A673 (cell line): Measurements from ENCODE around the gene ZNF429. TPM values are rescaled to one million over a fixed set of nuclear protein-coding genes. Genes with fewer than 3 reads are reported as not detected.
"Not testable (repeated sequence)": the region's sequence is repeated elsewhere in the genome, so short reads cannot be mapped to it uniquely, and the experiment has no call there.

ENCODE experiments used
- BruUV-seq: library from RNA; stranded (reverse); fragments of 400-500 nt; replicated peaks from 2 replicates; lab custom pipeline; 2021; lab: Mats Ljungman, UMichigan
- CTCF ChIA-PET: fragments of 300-600 bp; sonication (Branson Sonifier 250); formaldehyde crosslinking; loops from one replicate; lab custom pipeline; 2022; ENCODE audit warnings: antibody characterized with exemption; lab: Charles Lee
- POLR2A ChIA-PET: fragments of 300-600 bp; sonication (Branson Sonifier 250); formaldehyde crosslinking; loops from one replicate; lab custom pipeline; 2022; ENCODE audit warnings: antibody characterized with exemption; ENCODE audit not compliant: low non-redundant PET; lab: Charles Lee
- DNase-seq: peaks from one replicate; pipeline ENCODE4 v3.0.0-alpha.2; 2015; ENCODE audit warnings: low spot score
- H3K27ac ChIP-seq: fragments of 200-600 bp; sonication (generic); 2 replicates; pipeline ENCODE4 v1.5.1; 2016; ENCODE audit warnings: mixed run types, low read depth, mild to moderate bottlenecking, mixed read lengths, antibody characterized with exemption, low read length; ENCODE audit not compliant: poor library complexity, severe bottlenecking
- H3K27me3 ChIP-seq: fragments of 200-600 bp; sonication (generic); replicated peaks from 2 replicates; pipeline ENCODE4 v1.6.1; 2017; ENCODE audit warnings: mixed run types, low read depth, mild to moderate bottlenecking, mixed read lengths, antibody characterized with exemption, low read length; ENCODE audit not compliant: insufficient read depth, poor library complexity
- H3K36me3 ChIP-seq: fragments of 200-600 bp; sonication (generic); 2 replicates; pipeline ENCODE4 v1.6.1; 2016; ENCODE audit warnings: mixed run types, mild to moderate bottlenecking, mixed read lengths, antibody characterized with exemption, low read length; ENCODE audit not compliant: insufficient read depth, poor library complexity, severe bottlenecking
- H3K4me1 ChIP-seq: fragments of 200-600 bp; sonication (generic); 2 replicates; pipeline ENCODE4 v1.6.1; 2017; ENCODE audit warnings: mixed run types, mild to moderate bottlenecking, mixed read lengths, antibody characterized with exemption, low read length; ENCODE audit not compliant: insufficient read depth, poor library complexity, severe bottlenecking
- H3K4me3 ChIP-seq: fragments of 200-600 bp; sonication (generic); 2 replicates; pipeline ENCODE4 v1.5.1; 2016; ENCODE audit warnings: low read depth, mixed run types, mild to moderate bottlenecking, mixed read lengths, low read length; ENCODE audit not compliant: poor library complexity, severe bottlenecking
- H3K9me3 ChIP-seq: fragments of 200-600 bp; sonication (generic); 2 replicates; pipeline ENCODE4 v1.6.1; 2016; ENCODE audit warnings: mixed run types, low read depth, mild to moderate bottlenecking, mixed read lengths, antibody characterized with exemption, low read length; ENCODE audit not compliant: poor library complexity, severe bottlenecking
- EZH2 ChIP-seq: fragments of 200-600 bp; sonication (generic); IDR thresholded peaks from 2 replicates; pipeline ENCODE4 v1.6.1; 2017; ENCODE audit warnings: borderline replicate concordance, low read depth, mild to moderate bottlenecking, mixed read lengths, antibody characterized with exemption, low read length; ENCODE audit not compliant: poor library complexity, severe bottlenecking
- intact Hi-C: fragments of 100-400 bp; cut with micrococcal nuclease; formaldehyde crosslinking; loops from one replicate; pipeline ENCODE4 v1.10.0; 2022; ENCODE audit not compliant: unreplicated experiment
- total RNA-seq: library from RNA; stranded (reverse); gene quantifications from 2 replicates; pipeline ENCODE4 v1.2.3, GENCODE V29; 2021
- TF ChIP-seq, protein P1 (sequence below): fragments of 300-800, 200-600 bp; sonication (generic); conservative IDR thresholded peaks from 2 replicates; pipeline ENCODE4 v1.5.1; 2017; ENCODE audit warnings: low read depth, mild to moderate bottlenecking, antibody characterized with exemption, low read length, moderate library complexity, mixed read lengths

ZNF429 gene
- total RNA-seq, 1 experiment from 2014 or later = 0.90 TPM

DNA sequence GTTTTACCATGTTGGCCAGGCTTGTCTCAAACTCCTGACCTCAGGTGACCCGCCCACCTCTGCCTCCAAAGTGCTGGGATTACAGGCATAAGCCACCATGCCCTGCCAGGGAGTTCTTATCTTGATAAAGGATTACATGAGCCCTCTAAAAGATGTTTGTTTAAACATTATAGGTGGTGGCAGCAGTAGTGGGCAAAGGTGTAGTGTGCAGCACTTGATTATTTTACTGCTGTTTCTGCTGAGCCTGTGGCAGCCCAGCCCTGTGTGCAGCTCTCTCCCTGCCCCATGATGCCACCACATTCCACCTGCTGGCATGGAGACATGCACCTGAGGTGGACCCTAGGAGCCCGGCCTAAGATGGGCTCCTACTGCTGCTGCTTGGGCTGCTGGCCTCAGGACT, 54.0 kb downstream of the ZNF429 start:
- H3K27me3 ChIP-seq = no peaks in the 10 kb centered on the region
- H3K27ac ChIP-seq = no peak overlapping the region
- DNase-seq = no peak
- TF ChIP-seq EZH2 = no peak
- TF ChIP-seq, protein P1, sequence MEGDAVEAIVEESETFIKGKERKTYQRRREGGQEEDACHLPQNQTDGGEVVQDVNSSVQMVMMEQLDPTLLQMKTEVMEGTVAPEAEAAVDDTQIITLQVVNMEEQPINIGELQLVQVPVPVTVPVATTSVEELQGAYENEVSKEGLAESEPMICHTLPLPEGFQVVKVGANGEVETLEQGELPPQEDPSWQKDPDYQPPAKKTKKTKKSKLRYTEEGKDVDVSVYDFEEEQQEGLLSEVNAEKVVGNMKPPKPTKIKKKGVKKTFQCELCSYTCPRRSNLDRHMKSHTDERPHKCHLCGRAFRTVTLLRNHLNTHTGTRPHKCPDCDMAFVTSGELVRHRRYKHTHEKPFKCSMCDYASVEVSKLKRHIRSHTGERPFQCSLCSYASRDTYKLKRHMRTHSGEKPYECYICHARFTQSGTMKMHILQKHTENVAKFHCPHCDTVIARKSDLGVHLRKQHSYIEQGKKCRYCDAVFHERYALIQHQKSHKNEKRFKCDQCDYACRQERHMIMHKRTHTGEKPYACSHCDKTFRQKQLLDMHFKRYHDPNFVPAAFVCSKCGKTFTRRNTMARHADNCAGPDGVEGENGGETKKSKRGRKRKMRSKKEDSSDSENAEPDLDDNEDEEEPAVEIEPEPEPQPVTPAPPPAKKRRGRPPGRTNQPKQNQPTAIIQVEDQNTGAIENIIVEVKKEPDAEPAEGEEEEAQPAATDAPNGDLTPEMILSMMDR = no peak
- no peaks in the 10 kb centered on the region for H3K36me3 ChIP-seq
- no TSS peak for BruUV-seq
- H3K4me1 ChIP-seq = no peaks in the 10 kb centered on the region
- POLR2A ChIA-PET = interaction anchor here (0.6 kb wide), 1 partner anchor 16 kb away, joined by 4 read pairs; no protein-coding TSS in a partner anchor
- intact Hi-C loops = no loop called here
- H3K9me3 ChIP-seq = peaks cover 39% of the 10 kb centered on the region
- no peak overlapping the region for H3K4me3 ChIP-seq
- CTCF ChIA-PET = no interaction called here

DNA sequence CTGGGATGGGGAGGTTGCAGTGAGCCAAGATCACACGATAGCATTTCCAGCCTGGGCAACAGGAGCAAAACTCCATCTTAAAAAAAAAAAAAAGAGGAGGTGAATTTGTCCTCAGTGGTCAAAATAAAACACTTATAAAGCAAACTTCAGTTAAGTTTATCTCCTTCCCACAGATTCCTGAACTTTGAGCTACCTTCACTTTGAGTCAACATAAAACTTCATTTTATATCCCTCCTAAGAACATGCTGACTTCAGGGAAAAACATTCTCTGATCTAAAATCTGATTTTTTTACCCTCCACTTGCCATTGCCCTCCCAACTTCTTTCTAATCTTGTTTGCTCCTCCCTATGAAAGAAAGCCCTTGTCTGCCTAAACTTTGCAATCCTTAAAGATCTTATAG, 59.0 kb downstream of the ZNF429 start:
- Histone ChIP-seq H3K4me1 (no peaks in the 10 kb centered on the region), H3K27me3 (no peaks in the 10 kb centered on the region), H3K9me3 (peaks cover 25% of the 10 kb centered on the region), H3K27ac (no peak overlapping the region), H3K4me3 (no peak overlapping the region), H3K36me3 (no peaks in the 10 kb centered on the region)
- TF ChIP-seq EZH2 = no peak
- TF ChIP-seq, protein P1 = no peak
- DNase-seq = no peak
- intact Hi-C loops = no loop called here
- POLR2A ChIA-PET = no interaction called here
- no TSS peak for BruUV-seq
- CTCF ChIA-PET = no interaction called here

DNA sequence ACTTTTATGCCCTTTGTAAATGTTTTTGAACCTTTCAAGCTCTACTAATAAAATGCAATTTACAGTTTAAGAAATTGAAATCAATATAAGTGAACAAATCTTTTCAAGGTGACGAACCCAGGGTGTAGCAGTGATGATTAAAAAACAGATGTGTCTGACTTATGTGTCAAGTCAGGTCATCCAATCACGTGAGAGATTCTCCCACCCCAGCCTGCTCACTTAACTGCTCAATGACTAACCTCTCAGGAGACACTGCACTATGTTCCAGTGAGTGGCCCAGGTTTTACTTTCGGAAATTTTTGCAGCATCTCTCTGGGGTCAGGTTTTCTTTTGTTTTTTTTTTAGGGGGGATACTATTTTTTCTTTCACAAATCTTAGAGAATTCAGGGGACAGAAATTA, 60.7 kb downstream of the ZNF429 start:
- no peak for DNase-seq
- Histone ChIP-seq H3K9me3 (peaks cover 34% of the 10 kb centered on the region), H3K4me3 (no peak overlapping the region), H3K36me3 (no peaks in the 10 kb centered on the region), H3K27ac (no peak overlapping the region), H3K27me3 (no peaks in the 10 kb centered on the region), H3K4me1 (no peaks in the 10 kb centered on the region)
- ChIA-PET CTCF (no interaction called here), POLR2A (no interaction called here)
- TF ChIP-seq, protein P1 = no peak
- TF ChIP-seq EZH2 = no peak
- no TSS peak for BruUV-seq
- intact Hi-C loops = no loop called here

DNA sequence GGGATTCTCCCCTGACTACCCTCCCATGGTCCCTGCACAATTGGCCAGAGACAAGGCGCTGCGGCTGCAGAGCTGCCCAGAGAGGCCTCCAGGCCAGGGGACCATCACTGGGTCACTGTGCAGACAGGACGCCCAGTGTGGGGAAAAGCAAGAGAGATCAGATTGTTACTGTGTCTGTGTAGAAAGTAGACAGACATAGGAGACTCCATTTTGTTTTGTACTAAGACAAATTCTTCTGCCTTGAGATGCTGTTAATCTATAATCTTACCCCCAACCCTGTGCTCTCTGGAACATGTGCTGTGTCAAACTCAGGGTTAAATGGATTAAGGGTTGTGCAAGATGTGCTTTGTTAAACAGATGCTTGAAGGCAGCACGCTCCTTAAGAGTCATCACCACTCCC, 62.4 kb downstream of the ZNF429 start:
- H3K27me3 ChIP-seq, CTCF ChIA-PET, H3K4me3 ChIP-seq, H3K27ac ChIP-seq, intact Hi-C loops, POLR2A ChIA-PET, DNase-seq, H3K4me1 ChIP-seq, H3K36me3 ChIP-seq, BruUV-seq: not testable (repeated sequence)
- H3K9me3 ChIP-seq = peaks cover 44% of the 10 kb centered on the region
